Measurements from ENCODE around the gene ITGB4. TPM values are rescaled to one million over a fixed set of nuclear protein-coding genes. Genes with fewer than 3 reads are reported as not detected.

ITGB4 gene
- total and polyA plus RNA-seq, 5 donors from 2014 or later, result 0.28 to 0.60 (median 0.56) TPM; not detected in 2

DNA sequence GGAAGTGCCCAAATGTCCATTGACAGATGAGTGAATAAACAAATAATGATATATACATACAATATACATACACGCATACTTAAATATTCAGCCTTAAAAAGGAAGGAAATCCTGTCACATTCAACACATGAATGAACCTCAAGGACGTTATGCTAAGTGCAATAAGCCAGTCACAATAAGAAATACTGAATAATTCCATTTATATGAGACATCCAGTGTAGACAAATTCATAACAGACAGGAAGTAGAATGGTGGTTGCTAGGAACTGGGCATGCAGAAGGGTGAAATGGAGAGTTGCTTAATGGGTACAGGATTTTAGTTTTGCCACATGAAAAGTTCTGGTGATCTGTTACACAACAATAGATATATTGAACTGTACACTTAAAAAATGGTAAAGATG is 8.8 kb upstream of the ITGB4 start:
- H3K9me3 Mint-ChIP-seq, result no peaks in the 10 kb centered on the region
- no peak overlapping the region for H3K27ac Mint-ChIP-seq
- ATAC-seq (ENCODE audit: low read depth in 2 of 2) (no peak), DNase-seq (no peak)
- Histone ChIP-seq H3K4me3 (ENCODE audit: low read depth, low read length) (no peak overlapping the region), H3K27me3 (ENCODE audit: control insufficient read depth, insufficient read depth, low read length) (no peaks in the 10 kb centered on the region), H3K9me3 (ENCODE audit: control insufficient read depth in 2 of 2, low read length in 2 of 2) (no peaks in the 10 kb centered on the region), H3K27ac (ENCODE audit: insufficient read depth, low read length, poor library complexity, severe bottlenecking) (no peak overlapping the region), H3K4me1 (ENCODE audit: control insufficient read depth, insufficient read depth, low read length, poor library complexity, severe bottlenecking) (no peaks in the 10 kb centered on the region), H3K36me3 (ENCODE audit: control insufficient read depth, insufficient read depth, low read length) (peaks cover 7% of the 10 kb centered on the region)
- H3K4me3 Mint-ChIP-seq, result no peak overlapping the region
- peaks cover 7% of the 10 kb centered on the region for H3K36me3 Mint-ChIP-seq
- H3K4me1 Mint-ChIP-seq, result peaks cover 0 to 2% (median 0%) of the 10 kb centered on the region in 4 donors
- H3K27me3 Mint-ChIP-seq, result peaks cover 14% of the 10 kb centered on the region

DNA sequence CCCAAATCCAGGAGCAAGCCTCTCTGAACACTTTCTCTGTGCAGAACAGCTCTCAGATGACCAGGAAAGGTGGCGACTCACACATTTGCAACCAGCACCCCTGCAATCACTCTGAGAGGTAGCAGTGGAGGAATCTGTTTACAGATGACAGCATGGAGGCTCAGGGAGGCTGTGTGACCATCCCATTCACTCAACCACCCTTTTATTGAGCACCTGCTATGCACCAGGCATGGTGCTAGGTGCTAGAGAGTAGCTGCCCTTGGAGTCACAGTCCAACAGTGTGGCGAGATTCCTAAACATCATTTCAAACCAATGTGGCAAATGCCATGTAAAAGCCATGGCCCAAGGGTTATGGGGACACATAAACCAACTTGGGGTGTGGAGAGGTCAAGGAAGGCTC is 1.5 kb upstream of the ITGB4 start:
- Histone ChIP-seq H3K4me1 (ENCODE audit: control insufficient read depth, insufficient read depth, low read length, poor library complexity, severe bottlenecking) (peaks cover 13% of the 10 kb centered on the region), H3K4me3 (ENCODE audit: low read depth, low read length) (no peak overlapping the region), H3K27me3 (ENCODE audit: control insufficient read depth, insufficient read depth, low read length) (no peaks in the 10 kb centered on the region), H3K36me3 (ENCODE audit: control insufficient read depth, insufficient read depth, low read length) (no peaks in the 10 kb centered on the region), H3K27ac (ENCODE audit: insufficient read depth, low read length, poor library complexity, severe bottlenecking) (no peak overlapping the region), H3K9me3 (ENCODE audit: control insufficient read depth in 2 of 2, low read length in 2 of 2) (no peaks in the 10 kb centered on the region)
- H3K27me3 Mint-ChIP-seq, result peaks cover 38% of the 10 kb centered on the region
- DNase-seq, result no peak
- ATAC-seq (ENCODE audit: low read depth in 2 of 2), result no peak
- no peak overlapping the region for H3K27ac Mint-ChIP-seq
- peaks cover 0 to 9% (median 6%) of the 10 kb centered on the region in 4 donors for H3K4me1 Mint-ChIP-seq
- H3K9me3 Mint-ChIP-seq, result no peaks in the 10 kb centered on the region
- H3K36me3 Mint-ChIP-seq, result no peaks in the 10 kb centered on the region
- H3K4me3 Mint-ChIP-seq, result peak overlapping the region in 3 of 4 donors; percentile 21 to 85 (median 46)

DNA sequence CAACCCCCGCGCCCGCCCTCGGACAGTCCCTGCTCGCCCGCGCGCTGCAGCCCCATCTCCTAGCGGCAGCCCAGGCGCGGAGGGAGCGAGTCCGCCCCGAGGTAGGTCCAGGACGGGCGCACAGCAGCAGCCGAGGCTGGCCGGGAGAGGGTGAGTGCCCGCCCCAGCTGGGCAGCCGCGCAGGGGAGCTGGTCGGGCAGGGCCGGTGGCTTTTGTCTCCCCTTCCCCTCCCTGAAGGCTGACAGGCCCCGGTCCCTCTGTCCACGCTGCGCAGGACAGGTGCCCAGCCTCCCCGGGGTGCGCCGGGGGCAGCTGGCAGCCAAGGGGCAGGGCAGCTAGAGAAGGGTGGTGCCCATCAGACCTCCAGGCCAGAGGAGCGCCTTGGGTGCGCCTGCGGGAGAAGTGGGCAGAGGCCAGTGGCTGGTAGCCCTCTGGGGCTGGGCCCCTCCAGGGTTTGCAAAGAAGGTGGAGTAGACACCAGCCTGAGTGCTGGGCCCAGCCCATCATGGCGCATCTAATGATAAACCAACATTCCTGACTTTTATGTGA is 278 bp downstream of the ITGB4 start:
- Histone ChIP-seq H3K4me3 (ENCODE audit: low read depth, low read length) (no peak overlapping the region), H3K9me3 (ENCODE audit: control insufficient read depth in 2 of 2, low read length in 2 of 2) (no peaks in the 10 kb centered on the region), H3K4me1 (ENCODE audit: control insufficient read depth, insufficient read depth, low read length, poor library complexity, severe bottlenecking) (peaks cover 13% of the 10 kb centered on the region), H3K36me3 (ENCODE audit: control insufficient read depth, insufficient read depth, low read length) (no peaks in the 10 kb centered on the region), H3K27me3 (ENCODE audit: control insufficient read depth, insufficient read depth, low read length) (no peaks in the 10 kb centered on the region), H3K27ac (ENCODE audit: insufficient read depth, low read length, poor library complexity, severe bottlenecking) (no peak overlapping the region)
- ATAC-seq (ENCODE audit: low read depth in 2 of 2) (no peak), DNase-seq (no peak)
- H3K4me1 Mint-ChIP-seq, result peaks cover 0 to 9% (median 6%) of the 10 kb centered on the region in 4 donors
- peaks cover 35% of the 10 kb centered on the region for H3K27me3 Mint-ChIP-seq
- H3K36me3 Mint-ChIP-seq, result no peaks in the 10 kb centered on the region
- H3K4me3 Mint-ChIP-seq, result peak overlapping the region in 2 of 4 donors; percentile 50 to 57
- no peaks in the 10 kb centered on the region for H3K9me3 Mint-ChIP-seq
- no peak overlapping the region for H3K27ac Mint-ChIP-seq

DNA sequence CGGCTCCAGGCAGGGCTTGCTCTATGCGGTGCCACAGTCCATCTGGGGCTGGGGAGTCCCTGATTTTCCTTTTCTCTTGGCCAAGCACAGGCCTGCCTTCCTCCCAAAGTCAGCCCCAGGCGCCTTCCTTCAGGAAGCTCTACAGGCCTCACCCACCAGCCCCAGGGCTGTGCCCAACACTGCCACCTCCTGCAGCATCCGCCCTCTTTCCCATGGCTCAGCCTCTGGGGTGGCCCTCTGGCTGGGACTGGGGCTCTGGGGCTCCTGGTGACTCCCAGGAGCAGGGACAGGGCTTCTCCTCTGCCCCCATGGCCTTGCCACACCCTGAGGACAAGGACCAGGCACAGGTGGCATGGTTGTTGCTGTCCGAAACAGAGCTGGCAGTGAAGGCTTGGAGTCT is 817 bp downstream of the ITGB4 start:
- Histone ChIP-seq H3K27ac (ENCODE audit: insufficient read depth, low read length, poor library complexity, severe bottlenecking) (no peak overlapping the region), H3K27me3 (ENCODE audit: control insufficient read depth, insufficient read depth, low read length) (no peaks in the 10 kb centered on the region), H3K36me3 (ENCODE audit: control insufficient read depth, insufficient read depth, low read length) (no peaks in the 10 kb centered on the region), H3K4me1 (ENCODE audit: control insufficient read depth, insufficient read depth, low read length, poor library complexity, severe bottlenecking) (peaks cover 13% of the 10 kb centered on the region), H3K9me3 (ENCODE audit: control insufficient read depth in 2 of 2, low read length in 2 of 2) (no peaks in the 10 kb centered on the region), H3K4me3 (ENCODE audit: low read depth, low read length) (no peak overlapping the region)
- H3K9me3 Mint-ChIP-seq, result no peaks in the 10 kb centered on the region
- peak overlapping the region in 2 of 4 donors; percentile 50 to 57 for H3K4me3 Mint-ChIP-seq
- no peaks in the 10 kb centered on the region for H3K36me3 Mint-ChIP-seq
- H3K27me3 Mint-ChIP-seq, result peaks cover 32% of the 10 kb centered on the region
- H3K27ac Mint-ChIP-seq, result no peak overlapping the region
- no peak for DNase-seq
- H3K4me1 Mint-ChIP-seq, result peaks cover 0 to 9% (median 6%) of the 10 kb centered on the region in 4 donors
- ATAC-seq (ENCODE audit: low read depth in 2 of 2), result no peak

DNA sequence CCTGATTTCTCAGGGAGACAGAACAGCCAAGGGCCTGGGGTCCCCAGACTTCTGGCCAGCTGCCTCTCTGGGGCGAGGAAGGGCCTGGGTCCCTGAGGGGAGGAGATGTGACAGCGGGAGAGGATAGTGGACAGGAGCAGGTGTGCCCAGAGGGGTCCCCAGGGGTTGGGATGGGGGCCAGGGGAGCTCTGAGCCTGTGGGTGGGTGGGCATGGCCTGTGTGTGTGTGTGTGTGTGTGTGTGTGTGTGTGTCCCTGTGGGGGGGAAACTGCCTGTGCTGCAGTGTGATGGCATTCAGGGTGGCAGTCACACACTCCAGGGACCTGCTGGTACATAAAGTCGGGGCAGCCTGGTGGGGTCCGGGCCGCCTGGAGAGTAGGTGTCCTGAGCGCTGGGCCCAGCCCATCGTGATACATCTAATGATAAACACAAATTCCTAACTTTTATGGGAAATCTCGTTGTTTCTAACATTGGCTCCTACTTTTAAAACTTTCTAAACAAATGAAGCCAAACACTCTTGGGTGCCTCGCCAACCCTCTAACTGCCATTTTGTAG is 1.4 kb downstream of the ITGB4 start:
- Mint-ChIP-seq H3K36me3 (no peaks in the 10 kb centered on the region), H3K4me3 (peak overlapping the region in 1 of 4 donors; percentile 11), H3K27ac (no peak overlapping the region), H3K4me1 (peaks cover 0 to 9% (median 6%) of the 10 kb centered on the region in 4 donors), H3K9me3 (no peaks in the 10 kb centered on the region), H3K27me3 (peaks cover 29% of the 10 kb centered on the region)
- ATAC-seq (ENCODE audit: low read depth in 2 of 2) (no peak), DNase-seq (no peak)
- Histone ChIP-seq H3K4me1 (ENCODE audit: control insufficient read depth, insufficient read depth, low read length, poor library complexity, severe bottlenecking) (peaks cover 13% of the 10 kb centered on the region), H3K27ac (ENCODE audit: insufficient read depth, low read length, poor library complexity, severe bottlenecking) (no peak overlapping the region), H3K4me3 (ENCODE audit: low read depth, low read length) (no peak overlapping the region), H3K9me3 (ENCODE audit: control insufficient read depth in 2 of 2, low read length in 2 of 2) (no peaks in the 10 kb centered on the region), H3K36me3 (ENCODE audit: control insufficient read depth, insufficient read depth, low read length) (no peaks in the 10 kb centered on the region), H3K27me3 (ENCODE audit: control insufficient read depth, insufficient read depth, low read length) (no peaks in the 10 kb centered on the region)

DNA sequence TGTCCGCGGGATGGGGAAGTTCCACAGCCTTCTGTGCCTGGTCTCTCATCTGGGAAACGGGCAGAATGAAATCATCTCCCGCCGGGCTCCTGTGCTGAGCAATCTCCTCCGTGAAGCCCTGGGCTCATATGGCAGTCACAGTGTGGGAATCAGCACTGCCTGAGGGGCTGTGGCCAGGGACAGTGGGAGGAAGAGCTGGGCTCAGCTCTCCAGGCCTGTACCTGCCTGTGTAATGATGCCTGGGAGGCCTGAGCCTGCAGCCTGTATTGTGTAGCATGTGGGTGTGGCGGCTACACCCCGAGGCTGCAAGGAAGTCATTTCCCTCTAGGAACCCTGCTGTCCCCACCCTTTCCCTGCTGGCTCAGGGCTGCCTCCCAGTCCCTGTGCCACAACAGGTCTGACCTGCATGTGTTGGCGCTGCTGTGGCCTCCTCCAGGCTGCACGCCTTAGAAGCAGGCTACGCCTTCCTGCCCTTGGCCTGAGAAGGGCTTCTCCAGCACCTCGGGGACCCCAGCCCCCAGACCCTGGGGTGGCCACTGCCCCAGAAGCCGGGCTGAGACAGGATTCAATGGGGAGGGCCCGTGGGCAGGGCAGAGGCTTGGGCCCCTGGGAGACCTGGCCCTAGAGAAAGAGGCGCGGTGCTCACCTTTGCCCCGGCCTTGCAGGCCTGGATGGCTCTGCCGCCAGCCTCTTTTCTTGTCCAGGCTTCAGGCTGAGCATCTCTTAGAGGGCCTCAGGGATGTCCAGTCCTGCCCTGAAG is 2.1 kb downstream of the ITGB4 start:
- H3K27me3 Mint-ChIP-seq, result peaks cover 24% of the 10 kb centered on the region
- no peak overlapping the region for H3K27ac ChIP-seq (ENCODE audit: insufficient read depth, low read length, poor library complexity, severe bottlenecking)
- H3K36me3 ChIP-seq (ENCODE audit: control insufficient read depth, insufficient read depth, low read length), result no peaks in the 10 kb centered on the region
- no peaks in the 10 kb centered on the region for H3K9me3 Mint-ChIP-seq
- no peaks in the 10 kb centered on the region for H3K36me3 Mint-ChIP-seq
- no peak overlapping the region for H3K27ac Mint-ChIP-seq
- DNase-seq (no peak), ATAC-seq (ENCODE audit: low read depth in 2 of 2) (no peak)
- peaks cover 0 to 9% (median 6%) of the 10 kb centered on the region in 4 donors for H3K4me1 Mint-ChIP-seq
- no peak overlapping the region for H3K4me3 ChIP-seq (ENCODE audit: low read depth, low read length)
- H3K4me3 Mint-ChIP-seq, result peak overlapping the region in 2 of 4 donors; percentile 21 to 47
- H3K9me3 ChIP-seq (ENCODE audit: control insufficient read depth in 2 of 2, low read length in 2 of 2), result no peaks in the 10 kb centered on the region
- H3K27me3 ChIP-seq (ENCODE audit: control insufficient read depth, insufficient read depth, low read length), result no peaks in the 10 kb centered on the region
- peaks cover 13% of the 10 kb centered on the region for H3K4me1 ChIP-seq (ENCODE audit: control insufficient read depth, insufficient read depth, low read length, poor library complexity, severe bottlenecking)

DNA sequence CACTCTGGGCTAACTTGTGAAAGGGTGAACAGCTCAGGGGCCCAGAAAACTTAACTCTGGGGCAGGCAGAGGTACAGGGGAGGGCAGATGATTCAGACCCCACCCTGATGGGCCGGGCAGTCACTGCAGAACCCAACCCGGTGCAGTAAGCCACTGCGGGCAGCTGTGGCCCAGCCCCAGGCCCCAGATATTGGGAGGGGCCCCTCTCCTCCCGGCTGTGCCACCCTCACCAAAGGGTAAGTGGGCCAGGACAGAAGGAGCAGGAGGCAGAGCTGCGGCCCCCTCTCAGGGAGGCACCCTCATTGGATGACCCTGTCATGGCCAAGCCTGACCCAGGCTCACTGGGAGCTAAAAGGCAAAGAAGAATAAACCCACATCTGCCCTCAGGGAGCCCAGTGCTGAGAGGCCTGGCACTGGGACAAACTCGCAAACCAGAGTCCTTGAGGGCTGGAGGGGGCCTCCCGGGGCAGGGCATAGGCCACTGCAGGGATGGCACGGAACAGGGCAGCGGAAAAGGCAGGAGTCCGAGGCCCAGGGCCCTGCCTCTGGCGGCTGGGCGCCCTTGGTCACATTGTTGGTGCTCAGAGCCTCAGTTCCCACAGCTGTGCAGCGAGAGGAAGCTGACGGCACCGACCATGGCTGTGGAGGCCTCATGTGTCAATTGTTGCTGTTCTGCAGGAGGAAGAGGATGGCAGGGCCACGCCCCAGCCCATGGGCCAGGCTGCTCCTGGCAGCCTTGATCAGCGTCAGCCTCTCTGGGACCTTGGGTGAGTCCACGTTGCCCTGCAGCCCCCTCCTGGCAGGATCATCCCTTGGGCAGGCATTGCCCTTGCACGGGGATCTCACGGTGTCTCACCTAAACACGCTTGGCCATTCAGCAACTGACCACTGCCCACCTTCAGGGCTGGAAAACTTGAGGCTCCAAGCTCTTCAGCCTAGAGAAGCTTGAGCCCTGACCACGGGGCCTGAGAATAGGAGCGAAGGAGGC is 3.1 kb downstream of the ITGB4 start:
- peaks cover 0 to 9% (median 6%) of the 10 kb centered on the region in 4 donors for H3K4me1 Mint-ChIP-seq
- Histone ChIP-seq H3K9me3 (ENCODE audit: control insufficient read depth in 2 of 2, low read length in 2 of 2) (no peaks in the 10 kb centered on the region), H3K36me3 (ENCODE audit: control insufficient read depth, insufficient read depth, low read length) (no peaks in the 10 kb centered on the region), H3K27ac (ENCODE audit: insufficient read depth, low read length, poor library complexity, severe bottlenecking) (no peak overlapping the region), H3K4me1 (ENCODE audit: control insufficient read depth, insufficient read depth, low read length, poor library complexity, severe bottlenecking) (peaks cover 13% of the 10 kb centered on the region), H3K27me3 (ENCODE audit: control insufficient read depth, insufficient read depth, low read length) (no peaks in the 10 kb centered on the region), H3K4me3 (ENCODE audit: low read depth, low read length) (no peak overlapping the region)
- no peaks in the 10 kb centered on the region for H3K9me3 Mint-ChIP-seq
- ATAC-seq (ENCODE audit: low read depth in 2 of 2) (no peak), DNase-seq (no peak)
- peak overlapping the region in 1 of 3 donors; percentile 52 for H3K27ac Mint-ChIP-seq
- H3K4me3 Mint-ChIP-seq, result no peak overlapping the region
- H3K27me3 Mint-ChIP-seq, result peaks cover 15% of the 10 kb centered on the region
- H3K36me3 Mint-ChIP-seq, result no peaks in the 10 kb centered on the region

All from CD4-positive, CD25-positive, alpha-beta regulatory T cell (primary cell).